Liver (tissue), 3 donors: ENCODE data around the gene ZNHIT6.

Experiments used
- JUND ChIP-seq, 2 donors: IDR thresholded peaks; 2 replicates each; pipeline ENCODE4 v1.6.1; 2016; ENCODE audit warnings: antibody characterized with exemption in 2 of 2
- NR2F2 ChIP-seq: IDR thresholded peaks from 2 replicates; pipeline ENCODE4 v1.6.1; 2016; ENCODE audit warnings: antibody characterized with exemption
- RAD21 ChIP-seq, 2 donors: IDR thresholded peaks; 2 replicates each; pipeline ENCODE4 v1.6.1; 2016; ENCODE audit warnings: antibody characterized with exemption in 2 of 2, mild to moderate bottlenecking in 2 of 2
- TAF1 ChIP-seq: conservative IDR thresholded peaks from 2 replicates; pipeline ENCODE4 v1.6.1; 2016; ENCODE audit warnings: antibody characterized with exemption, mild to moderate bottlenecking
- TF ChIP-seq, protein P1 (sequence below): fragments of 150-350 bp; IDR thresholded peaks from 2 replicates; pipeline ENCODE4 v1.5.1; 2017; ENCODE audit warnings: improper control_type of control experiment, low read depth, low read length; ENCODE audit not compliant: missing input control
- TF ChIP-seq, protein P2 (sequence below): IDR thresholded peaks from 2 replicates; pipeline ENCODE4 v1.6.1; 2016; ENCODE audit warnings: antibody characterized with exemption
- TF ChIP-seq, protein P3 (sequence below): IDR thresholded peaks from 2 replicates; pipeline ENCODE4 v1.6.1; 2016; ENCODE audit warnings: antibody characterized with exemption
- TF ChIP-seq, protein P4 (sequence below): IDR thresholded peaks from 2 replicates; pipeline ENCODE4 v1.6.1; 2016; ENCODE audit warnings: antibody characterized with exemption, mild to moderate bottlenecking
- donor health status: healthy.
- donor health status: healthy.

DNA sequence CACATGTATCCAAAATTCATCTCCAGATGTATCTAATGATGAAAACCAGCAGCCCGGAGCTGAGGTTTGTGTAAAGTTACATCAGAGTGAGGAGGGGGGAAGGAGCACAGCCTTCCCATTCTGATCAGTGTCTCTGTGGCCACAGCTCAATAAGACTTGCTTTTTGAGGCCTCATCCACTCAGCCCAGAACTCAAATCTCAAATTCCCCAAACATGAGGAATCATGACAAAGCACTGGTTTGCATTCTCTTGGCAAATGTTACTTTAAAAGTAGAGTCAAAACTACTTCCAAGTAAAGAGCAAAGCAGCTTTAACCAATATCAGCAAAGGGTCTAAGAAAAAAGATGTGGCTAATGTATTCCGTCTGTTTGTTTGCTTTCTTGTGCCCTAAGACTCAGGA is 96.8 kb downstream of the ZNHIT6 start:
- TF ChIP-seq, protein P1, sequence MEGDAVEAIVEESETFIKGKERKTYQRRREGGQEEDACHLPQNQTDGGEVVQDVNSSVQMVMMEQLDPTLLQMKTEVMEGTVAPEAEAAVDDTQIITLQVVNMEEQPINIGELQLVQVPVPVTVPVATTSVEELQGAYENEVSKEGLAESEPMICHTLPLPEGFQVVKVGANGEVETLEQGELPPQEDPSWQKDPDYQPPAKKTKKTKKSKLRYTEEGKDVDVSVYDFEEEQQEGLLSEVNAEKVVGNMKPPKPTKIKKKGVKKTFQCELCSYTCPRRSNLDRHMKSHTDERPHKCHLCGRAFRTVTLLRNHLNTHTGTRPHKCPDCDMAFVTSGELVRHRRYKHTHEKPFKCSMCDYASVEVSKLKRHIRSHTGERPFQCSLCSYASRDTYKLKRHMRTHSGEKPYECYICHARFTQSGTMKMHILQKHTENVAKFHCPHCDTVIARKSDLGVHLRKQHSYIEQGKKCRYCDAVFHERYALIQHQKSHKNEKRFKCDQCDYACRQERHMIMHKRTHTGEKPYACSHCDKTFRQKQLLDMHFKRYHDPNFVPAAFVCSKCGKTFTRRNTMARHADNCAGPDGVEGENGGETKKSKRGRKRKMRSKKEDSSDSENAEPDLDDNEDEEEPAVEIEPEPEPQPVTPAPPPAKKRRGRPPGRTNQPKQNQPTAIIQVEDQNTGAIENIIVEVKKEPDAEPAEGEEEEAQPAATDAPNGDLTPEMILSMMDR: no peak
- TF ChIP-seq, protein P2, sequence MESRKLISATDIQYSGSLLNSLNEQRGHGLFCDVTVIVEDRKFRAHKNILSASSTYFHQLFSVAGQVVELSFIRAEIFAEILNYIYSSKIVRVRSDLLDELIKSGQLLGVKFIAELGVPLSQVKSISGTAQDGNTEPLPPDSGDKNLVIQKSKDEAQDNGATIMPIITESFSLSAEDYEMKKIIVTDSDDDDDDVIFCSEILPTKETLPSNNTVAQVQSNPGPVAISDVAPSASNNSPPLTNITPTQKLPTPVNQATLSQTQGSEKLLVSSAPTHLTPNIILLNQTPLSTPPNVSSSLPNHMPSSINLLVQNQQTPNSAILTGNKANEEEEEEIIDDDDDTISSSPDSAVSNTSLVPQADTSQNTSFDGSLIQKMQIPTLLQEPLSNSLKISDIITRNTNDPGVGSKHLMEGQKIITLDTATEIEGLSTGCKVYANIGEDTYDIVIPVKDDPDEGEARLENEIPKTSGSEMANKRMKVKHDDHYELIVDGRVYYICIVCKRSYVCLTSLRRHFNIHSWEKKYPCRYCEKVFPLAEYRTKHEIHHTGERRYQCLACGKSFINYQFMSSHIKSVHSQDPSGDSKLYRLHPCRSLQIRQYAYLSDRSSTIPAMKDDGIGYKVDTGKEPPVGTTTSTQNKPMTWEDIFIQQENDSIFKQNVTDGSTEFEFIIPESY: no peak
- TF ChIP-seq NR2F2 (no peak), TAF1 (no peak), JUND (IDR thresholded peaks at IDR 0.05) (no peak), RAD21 (IDR thresholded peaks at IDR 0.05) (no peak)
- TF ChIP-seq, protein P3, sequence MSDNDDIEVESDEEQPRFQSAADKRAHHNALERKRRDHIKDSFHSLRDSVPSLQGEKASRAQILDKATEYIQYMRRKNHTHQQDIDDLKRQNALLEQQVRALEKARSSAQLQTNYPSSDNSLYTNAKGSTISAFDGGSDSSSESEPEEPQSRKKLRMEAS: no peak
- TF ChIP-seq, protein P4, sequence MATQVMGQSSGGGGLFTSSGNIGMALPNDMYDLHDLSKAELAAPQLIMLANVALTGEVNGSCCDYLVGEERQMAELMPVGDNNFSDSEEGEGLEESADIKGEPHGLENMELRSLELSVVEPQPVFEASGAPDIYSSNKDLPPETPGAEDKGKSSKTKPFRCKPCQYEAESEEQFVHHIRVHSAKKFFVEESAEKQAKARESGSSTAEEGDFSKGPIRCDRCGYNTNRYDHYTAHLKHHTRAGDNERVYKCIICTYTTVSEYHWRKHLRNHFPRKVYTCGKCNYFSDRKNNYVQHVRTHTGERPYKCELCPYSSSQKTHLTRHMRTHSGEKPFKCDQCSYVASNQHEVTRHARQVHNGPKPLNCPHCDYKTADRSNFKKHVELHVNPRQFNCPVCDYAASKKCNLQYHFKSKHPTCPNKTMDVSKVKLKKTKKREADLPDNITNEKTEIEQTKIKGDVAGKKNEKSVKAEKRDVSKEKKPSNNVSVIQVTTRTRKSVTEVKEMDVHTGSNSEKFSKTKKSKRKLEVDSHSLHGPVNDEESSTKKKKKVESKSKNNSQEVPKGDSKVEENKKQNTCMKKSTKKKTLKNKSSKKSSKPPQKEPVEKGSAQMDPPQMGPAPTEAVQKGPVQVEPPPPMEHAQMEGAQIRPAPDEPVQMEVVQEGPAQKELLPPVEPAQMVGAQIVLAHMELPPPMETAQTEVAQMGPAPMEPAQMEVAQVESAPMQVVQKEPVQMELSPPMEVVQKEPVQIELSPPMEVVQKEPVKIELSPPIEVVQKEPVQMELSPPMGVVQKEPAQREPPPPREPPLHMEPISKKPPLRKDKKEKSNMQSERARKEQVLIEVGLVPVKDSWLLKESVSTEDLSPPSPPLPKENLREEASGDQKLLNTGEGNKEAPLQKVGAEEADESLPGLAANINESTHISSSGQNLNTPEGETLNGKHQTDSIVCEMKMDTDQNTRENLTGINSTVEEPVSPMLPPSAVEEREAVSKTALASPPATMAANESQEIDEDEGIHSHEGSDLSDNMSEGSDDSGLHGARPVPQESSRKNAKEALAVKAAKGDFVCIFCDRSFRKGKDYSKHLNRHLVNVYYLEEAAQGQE: no peak
